CD4-positive, alpha-beta T cell treated with Interleukin-10 for 1 hour (primary cell): Measurements from ENCODE around the gene BHMT.
A peak's percentile ranks its signal among the peaks of the same experiment; 100 is the strongest.
"Not testable (repeated sequence)": the region's sequence is repeated elsewhere in the genome, so short reads cannot be mapped to it uniquely, and the experiment has no call there.

ENCODE experiments used
- DNase-seq: peaks from one replicate; pipeline ENCODE4 v3.0.0-alpha.2; 2020

The BHMT gene

DNA sequence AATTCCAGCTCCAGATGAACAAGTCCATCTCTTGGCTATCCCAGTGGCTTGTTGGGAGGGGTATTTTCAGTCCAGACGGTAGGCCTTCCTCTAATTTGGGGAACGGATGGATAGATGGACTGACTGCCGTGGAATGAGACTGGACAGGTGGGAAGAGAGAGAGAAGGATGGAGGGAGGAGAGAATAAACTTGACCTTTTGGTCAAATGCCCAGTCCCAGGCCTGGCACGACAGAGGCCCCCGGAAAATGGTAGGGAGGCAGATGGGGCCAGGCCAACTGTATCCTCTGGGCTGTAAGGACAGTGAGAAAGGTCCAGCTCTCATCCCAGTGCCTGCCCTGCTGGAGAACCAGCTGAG, 1.1 kb downstream of the BHMT start:
- DNase-seq = no peak

DNA sequence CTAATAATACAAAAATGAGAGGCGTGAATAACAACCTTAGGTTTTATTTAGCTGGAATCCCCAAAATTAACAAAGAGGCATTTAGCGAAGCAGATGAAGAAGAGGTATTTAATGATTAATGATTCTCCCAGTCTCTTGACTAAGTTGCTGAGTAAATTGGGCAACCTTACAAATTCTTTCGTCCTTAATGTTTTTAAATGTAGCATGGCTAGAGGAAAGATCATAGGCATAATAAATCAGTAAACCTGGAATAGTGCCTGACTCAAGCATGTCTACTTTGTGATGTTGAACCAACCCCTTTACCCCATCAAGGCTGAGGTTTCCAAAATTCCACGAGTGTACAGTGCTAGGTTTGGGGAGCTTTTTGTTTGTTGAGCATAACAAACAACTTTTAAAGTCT, 7.9 kb downstream of the BHMT start:
- DNase-seq = no peak

DNA sequence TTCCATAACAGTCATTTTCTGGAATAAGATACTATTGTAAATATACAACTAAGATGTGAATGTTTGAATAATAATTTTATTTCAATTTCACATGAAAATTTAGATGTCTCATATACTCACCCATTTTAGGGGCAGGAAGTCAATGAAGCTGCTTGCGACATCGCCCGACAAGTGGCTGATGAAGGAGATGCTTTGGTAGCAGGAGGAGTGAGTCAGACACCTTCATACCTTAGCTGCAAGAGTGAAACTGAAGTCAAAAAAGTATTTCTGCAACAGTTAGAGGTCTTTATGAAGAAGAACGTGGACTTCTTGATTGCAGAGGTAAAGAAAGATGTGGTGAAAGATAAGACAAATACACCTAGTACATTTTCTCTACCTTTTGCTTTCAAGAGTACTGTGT, 8.6 kb downstream of the BHMT start:
- no peak for DNase-seq

DNA sequence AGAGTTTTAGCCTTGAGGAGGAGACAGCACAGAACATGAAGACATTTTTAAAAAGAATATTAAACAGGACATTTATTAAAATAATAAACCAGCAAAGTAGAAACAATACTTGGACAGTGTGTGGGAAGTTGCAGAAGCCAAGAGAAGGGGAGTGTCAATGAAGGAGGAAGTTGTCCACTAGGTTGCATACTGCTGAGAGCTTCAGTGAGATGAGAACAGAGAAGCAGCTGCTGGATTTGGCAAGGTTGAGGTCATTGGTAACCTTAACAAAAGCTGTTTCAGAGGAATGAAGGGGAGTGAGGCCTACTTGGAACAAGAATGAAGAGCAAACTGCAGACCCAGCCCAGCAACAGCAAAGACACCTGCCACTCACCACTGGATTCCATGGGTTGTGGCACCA, 11.4 kb downstream of the BHMT start:
- no peak for DNase-seq

DNA sequence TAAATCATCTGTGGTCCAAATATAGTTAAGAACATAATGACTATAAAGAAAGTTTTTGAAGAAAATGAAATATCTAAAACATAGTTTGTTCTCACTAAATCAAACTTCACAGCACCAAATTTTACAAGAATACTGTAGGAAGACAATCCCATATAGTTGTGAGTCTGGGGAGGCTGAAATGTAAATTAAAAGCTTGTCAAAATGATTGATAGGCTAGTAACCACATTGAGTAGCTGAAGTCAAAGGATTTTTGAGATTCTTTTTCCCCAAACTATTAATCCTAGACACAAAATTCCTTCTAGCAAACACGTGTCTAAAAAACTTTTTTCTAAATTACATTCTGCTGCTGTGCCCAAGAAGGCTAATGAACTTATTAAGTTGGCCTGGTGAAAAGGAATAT, 13.0 kb downstream of the BHMT start:
- DNase-seq = no peak

DNA sequence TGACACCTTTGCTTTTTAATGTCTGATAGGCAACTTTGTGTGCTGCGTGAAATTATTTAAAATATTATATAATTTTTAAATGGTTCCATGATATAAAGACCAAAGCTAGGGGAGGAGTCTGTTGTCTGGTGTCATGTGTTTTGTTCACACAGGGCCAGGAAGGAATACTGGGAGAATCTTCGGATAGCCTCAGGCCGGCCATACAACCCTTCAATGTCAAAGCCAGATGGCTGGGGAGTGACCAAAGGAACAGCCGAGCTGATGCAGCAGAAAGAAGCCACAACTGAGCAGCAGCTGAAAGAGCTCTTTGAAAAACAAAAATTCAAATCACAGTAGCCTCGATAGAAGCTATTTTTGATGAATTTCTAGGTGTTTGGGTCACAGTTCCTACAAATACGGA, 19.2 kb downstream of the BHMT start:
- DNase-seq = no peak

DNA sequence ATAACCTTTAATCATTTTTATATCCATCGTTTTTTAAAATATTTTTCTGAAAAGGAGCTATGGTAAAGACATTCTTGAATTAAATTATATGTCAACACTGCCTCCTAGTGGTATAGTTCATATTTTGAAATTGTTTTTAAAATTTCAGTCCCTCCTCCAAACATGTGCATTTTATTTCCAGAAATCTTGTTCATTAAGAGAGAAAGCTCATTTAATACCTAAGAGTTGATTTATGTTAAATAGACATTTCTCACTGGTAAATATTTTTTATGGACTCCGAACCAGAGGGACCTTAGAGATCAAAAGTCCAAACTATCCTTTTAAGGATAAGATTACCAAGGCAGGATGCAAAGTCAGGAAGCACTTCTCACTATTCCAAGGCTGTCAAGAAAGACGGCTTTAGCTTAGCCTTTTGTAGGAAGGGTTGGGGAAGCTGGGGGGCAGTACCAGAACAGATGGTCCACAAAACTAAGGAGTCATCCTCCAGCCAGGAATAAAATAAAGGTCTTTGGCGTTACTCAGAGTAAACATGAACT, 21.6 kb downstream of the BHMT start:
- peak; percentile 43 for DNase-seq

DNA sequence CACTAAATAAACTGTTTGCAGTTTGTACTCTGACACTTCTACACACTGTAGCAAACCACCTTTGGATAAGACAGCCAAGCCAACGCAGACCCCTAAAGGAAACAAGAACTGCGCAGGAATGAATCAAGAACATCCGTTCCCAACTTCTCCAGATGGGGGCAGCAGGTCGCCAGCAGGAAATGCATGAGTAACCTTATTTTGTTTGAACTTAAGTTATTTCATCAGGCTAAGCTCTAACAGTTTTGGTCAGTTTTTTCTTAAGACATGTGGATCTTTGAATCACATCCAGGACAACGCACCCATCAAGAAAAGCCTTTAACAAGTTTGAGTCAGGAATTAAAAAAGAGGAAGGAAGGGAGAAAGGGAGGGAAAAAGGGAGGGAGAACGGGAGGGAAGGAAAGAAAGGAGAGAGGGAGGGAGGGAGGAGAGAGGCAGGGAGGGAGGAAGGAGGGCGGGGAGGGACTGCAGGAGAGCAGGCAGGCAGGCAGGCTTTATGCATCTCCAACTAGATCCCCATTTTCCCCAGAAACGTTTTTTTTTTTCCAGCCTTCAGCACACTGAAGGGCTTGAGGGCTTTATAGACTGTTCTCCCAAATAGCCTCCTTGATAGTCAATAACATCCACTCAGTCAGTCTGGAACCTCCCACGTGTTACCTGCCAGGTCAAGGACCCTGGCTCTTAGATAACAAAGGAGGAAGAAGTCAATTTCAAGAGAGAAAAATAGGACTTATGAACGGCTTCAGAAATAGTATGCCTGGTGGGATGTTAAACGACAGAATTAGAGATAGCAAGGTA, 22.2 kb downstream of the BHMT start:
- DNase-seq = peak; percentile 66

DNA sequence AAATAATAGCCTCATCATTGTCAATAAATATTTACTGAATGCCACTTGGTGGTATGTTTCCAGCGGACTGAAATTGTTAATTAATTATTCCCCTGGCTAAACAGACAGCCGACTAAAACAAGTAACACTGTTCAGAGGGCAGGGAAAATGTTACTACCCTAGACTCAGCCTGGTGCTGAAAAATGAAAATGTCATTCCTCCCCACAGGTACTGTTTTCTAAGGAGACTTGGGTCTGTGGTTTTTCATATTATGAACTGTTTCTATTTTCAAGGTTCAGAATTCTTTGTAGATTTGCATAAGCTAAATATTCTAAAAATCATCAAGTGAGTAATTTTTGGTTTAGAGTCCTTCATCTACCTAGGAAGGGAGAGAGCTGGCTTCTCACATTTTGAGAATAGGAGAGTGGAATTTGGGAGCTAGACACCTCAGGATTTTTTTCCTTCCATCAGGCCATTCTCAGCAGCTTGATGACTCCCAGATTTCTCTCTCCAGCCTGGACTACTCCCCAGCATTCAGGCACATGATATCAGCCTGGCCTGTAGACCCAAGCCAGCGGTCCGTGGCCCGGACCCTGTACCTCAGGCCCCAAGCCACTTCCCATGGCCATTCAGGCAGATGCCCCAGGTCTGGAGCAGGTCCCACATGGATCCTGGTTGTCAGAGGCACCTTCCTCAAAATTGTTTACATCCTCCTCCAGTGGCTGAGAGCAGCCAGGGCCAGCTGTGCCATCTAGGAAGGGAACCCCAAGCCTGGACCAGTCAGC, 24.4 kb downstream of the BHMT start:
- DNase-seq = no peak

DNA sequence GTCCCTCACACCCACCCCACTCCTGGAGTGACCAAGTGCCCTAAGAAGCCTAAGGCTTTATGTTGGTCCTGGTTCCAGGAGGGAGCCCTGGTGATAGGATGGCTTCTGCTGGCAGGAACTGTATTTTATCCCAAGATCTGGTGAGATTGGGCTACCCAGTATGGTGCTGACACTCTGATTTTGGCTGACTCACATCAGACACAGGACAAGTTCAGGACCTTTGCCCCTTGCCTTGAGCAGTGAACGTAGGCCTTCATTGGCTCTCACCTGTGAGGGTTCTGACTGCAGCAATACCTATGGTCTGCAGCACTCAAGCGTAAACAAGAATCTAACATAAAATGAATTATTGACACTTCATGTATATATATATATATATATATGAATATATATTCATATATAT, 25.0 kb downstream of the BHMT start:
- no peak for DNase-seq

DNA sequence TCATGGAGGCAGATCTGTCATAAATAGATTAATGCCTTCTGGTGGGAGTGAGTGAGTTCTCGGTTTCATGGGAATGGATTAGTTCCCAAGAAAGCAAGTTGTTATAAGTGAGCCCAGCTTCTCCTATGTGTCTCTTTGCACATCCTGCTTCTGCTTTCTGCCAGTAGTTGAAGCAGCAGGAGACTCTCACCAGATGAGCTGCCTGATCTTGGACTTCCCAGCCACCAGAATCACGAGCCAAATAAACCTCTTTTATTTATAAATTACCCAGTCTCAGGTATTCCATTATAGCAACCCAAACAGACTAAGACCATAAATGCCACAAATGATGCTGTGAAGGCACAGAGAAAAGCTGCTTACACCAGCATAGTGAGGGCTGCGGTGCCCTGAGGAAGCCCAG, 28.9 kb downstream of the BHMT start:
- no peak for DNase-seq

DNA sequence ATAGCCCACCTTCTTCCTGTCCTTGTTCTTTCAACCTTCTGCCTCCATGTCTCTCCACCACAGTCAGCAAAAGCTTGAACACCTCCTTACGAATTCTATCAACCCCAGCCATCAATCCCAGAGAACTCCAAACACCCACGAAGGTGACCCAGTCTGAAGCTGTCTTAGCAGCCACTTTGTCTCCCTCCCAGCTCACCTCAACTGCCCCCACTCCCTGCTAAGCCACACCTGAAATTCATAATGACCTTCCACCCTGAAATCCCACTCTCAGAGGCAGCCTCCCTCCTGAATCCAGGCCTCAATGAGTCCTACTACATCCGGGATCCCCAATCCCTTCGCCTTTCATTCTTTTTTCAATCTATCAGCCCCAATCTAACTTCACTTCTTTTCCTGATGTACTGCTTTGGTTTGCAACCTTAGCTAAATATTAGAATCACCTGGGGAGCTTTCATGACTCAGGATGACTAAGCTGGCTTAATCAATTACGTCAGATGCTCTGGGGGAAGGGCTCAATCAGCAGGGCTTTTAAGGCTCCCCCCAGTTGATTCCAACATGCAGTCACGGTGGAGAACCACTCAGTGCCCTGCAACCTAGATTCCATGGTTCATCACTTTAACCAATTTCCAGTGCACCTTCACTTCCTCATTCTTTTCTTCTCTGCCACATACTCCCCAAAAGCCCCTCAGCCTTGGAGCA, 32.2 kb downstream of the BHMT start:
- no peak for DNase-seq

DNA sequence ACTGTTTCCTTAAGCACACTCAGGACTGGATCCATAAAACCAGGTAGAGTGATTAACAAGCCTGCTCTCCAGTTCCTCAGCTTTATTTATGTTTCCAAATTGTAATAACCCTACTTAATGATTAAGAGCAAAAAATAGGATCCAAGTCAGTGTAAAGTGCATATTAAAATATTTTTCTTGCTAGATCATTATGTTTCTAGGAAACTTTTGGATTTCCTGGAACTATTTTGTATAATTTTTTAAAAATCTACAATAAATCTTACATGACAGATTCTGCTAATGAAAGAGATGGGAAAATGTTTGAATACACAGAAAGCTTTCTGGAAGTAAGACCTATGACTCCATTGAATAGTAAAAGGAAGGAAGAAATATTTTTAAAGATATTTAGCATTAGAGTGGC, 35.5 kb downstream of the BHMT start:
- no peak for DNase-seq

DNA sequence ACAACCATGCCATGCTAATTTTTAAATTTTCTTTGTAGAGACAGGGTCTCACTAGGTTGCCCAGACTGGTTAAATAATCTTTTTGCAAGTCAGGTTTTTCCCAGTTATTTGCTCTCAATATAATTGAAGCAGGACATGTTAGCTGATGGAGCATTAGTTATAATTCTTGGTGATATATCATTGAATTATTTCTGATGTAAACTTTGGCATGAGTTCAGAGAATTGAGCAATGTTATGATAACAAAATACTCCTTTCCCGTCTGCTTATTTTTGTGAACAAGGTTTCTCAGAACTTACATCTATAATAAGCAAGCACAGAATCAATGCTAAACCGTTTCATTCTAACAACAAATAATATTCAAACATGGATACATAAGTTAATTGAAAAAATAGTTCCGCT, 37.8 kb downstream of the BHMT start:
- no peak for DNase-seq

DNA sequence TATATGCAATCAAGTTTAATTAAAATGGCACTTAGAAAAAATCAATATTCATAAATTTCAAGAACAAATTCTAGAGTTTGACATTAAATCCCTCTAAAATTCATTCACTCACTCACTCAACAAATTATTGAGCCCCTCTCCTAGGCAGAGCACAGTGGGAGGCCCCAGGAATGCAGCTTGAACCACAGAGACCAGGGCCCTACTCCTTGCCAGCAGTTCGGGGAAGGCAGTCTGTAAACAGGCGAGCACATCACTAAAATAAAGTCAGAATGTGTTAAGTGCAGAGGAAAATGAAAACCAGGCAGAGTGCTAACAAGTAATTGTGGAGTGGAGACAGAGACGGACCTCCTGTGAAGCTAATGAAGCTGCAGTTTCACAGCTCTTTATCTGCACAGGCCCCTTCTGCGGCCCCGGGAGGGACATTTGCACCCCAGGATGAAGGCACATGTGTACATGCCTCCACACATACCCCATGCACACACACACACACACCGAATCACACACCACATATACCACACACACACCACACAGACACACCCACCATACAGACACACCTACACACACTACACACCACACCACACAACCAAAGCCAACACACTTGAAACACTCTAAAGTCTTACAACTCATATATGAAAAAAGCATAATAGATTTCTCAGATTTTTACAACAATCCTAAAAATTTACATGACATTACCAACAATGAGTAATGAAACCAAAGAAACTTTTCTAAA, 40.5 kb downstream of the BHMT start:
- DNase-seq = no peak

DNA sequence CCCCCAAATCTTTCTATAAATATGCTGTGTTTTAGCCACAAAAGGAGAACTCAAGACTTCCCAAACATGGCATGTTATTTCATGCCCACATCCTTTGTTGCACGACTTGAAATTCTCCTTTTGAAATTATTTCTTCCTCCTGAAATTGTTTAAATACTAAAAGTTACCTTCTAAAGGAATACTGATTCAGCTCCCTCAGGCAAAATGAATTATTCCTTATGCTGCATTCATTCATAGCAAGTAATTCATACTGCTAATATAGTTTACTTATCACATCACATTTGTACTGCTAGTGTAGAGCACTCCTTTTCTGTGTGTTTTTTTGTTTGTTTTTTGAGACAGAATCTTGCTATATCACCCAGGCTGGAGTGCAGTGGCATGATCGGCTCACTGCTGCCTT, 45.7 kb downstream of the BHMT start:
- DNase-seq = no peak

DNA sequence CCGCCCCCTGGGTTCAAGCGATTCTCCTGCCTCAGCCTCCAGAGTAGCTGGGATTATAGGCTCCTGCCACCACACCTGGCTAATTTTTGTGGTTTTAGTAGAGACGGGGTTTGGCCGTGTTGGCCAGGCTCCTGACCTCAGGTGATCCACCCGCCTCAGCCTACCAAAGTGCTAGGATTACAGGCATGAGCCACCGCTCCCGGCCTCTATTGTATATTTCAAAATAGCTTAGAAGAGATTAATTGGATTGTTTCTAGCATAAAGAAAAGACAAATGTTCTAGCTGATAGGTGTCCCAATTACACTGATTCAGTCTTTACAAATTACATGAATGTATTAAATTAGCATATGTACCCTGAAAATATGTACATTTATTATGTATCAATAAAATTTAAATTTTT, 50.0 kb downstream of the BHMT start:
- DNase-seq = not testable (repeated sequence)

DNA sequence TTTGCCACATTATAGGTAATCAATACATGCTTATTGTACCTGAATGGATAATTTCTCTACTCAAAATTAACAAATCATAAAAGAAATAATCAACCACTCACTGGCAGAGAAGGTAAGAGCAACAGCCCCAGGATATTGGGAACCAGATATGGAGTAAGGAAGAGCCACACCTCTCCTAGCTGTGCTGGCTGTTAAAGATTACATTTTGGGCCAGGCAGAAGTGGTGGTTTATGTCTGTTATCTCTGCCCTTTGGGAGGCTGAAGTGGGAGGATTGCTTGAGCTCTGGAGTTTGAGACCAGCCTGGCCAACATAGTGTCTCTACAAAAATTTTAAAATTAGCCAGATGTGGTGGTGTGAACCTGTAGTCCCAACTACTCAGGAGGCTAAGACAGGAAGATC, 56.4 kb downstream of the BHMT start:
- no peak for DNase-seq

DNA sequence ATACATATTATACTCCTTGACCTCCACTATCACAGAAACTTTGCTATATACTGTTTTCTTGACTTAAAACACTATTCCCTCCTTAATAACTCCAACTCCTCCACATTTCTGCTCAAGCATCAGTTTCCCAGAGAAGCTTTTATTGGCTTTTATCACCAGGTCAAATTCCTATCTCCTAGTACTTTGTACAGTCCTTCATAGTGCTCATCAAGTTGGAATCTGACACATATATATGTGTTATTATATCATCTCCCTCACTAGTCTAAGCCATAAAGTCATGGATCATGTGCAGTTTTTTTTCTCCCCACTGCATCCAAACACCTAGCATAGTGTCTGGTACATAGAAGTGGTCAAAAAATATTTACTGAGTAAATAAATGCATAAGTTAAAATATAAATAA, 59.1 kb downstream of the BHMT start:
- no peak for DNase-seq

DNA sequence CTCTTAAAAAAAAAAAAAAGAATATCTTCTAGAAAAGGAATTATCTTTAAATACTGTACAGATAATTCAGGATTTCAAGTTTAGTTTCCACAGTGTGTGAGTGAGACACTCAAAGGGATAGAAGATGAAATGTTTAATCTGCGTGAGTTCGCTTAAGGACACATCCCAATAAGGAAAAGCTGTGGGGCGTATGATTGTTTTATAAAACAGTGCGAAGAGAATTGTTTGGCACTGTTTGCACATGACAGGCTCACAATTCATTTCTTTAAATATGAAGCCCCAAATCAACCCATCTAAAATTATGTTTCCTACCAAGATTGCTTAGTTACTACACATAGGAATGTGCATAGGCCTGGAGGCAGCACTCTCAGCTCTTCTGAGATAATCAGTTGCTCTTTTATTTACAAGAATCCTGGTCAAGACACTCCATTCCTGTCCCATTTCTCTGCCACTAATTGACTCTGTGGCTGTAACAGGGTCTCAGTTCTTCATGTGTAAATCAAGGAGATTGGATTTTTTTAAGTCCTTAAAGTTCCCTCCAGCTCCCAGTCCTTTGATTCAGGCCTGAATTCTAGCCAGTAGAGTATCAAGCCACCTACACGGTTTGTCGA, 60.1 kb downstream of the BHMT start:
- DNase-seq = no peak

DNA sequence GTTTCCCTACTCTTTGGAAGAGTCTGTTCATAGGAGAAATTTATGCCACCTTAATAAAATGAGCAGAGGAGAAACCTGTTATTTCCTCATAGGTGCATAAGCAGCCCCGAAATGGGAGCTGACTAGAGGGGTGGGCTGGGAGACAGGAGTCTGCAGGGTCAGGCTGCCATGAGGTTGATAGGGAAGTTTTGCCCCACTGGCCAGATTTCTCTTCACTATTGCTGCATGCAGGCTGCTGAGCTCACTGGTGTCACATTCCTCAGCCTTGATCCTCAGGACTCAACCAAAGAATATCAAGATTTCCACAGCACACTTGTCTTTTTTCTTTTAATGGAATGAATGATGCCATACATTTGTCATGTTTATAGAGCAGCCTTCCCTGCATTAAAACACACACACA, 60.7 kb downstream of the BHMT start:
- DNase-seq = no peak

DNA sequence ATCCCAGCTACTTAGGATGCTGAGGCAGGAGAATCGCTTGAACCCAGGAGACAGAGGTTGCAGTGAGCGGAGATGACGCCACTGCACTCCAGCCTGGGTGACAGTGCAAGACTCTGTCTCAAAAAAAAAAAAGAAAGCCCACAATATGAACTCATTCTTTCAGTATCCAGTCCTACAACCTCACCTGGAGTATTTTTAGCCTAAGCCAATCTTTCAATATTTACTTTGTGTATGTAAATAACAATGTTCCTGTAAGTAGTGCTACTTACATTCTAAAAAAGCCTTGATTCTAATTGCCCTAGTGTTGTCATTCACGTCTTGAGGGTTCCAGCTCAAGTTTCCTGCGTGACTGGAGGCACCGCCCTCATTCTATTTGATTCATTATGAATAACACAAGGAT, 62.0 kb downstream of the BHMT start:
- DNase-seq = no peak

DNA sequence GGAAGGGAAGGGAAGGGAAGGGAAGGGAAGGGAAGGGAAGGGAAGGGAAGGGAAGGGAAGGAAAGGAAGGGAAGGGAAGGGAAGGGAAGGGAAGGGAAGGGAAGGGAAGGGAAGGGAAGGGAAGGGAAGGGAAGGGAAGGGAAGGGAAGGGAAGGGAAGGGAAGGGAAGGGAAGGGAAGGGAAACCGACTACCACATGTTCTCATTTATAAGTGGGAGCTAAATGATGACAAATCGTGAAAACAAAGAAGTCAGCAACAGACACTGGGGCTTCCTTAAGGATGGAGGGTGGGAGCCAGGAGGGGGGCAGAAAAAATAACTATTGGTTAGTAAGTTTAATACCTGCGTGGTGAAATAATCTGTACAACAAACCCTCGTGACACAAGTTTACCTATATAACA, 68.8 kb downstream of the BHMT start:
- DNase-seq = not testable (repeated sequence)
